ENCODE data around the gene AGPS. TPM values are rescaled to one million over a fixed set of nuclear protein-coding genes. Genes with fewer than 3 reads are reported as not detected.
A peak's percentile ranks its signal among the peaks of the same experiment; 100 is the strongest.

AGPS gene
- total RNA-seq, 2 donors from 2014 or later, result 26.2 to 27.7 TPM

GRCh38 chr2:177395351-177396065, 2.9 kb downstream of the AGPS start:
- H3K4me3 Mint-ChIP-seq, result no peak overlapping the region

GRCh38 chr2:177396703-177397460, 4.3 kb downstream of the AGPS start:
- H3K36me3 Mint-ChIP-seq (ENCODE audit: low read depth), result peaks cover 4% of the 10 kb centered on the region
- peaks cover 72% of the 10 kb centered on the region for H3K4me1 Mint-ChIP-seq
- peak overlapping the region; percentile 75 for H3K27ac Mint-ChIP-seq
- ATAC-seq (no peak), DNase-seq (no peak)
- no peaks in the 10 kb centered on the region for H3K9me3 ChIP-seq (ENCODE audit: control insufficient read depth, low read length, poor library complexity, severe bottlenecking)
- H3K27me3 Mint-ChIP-seq, result no peaks in the 10 kb centered on the region
- H3K4me3 Mint-ChIP-seq, result no peak overlapping the region

More at GRCh38 chr2:177395351-177396065, 2.9 kb downstream of the AGPS start:
- Mint-ChIP-seq H3K4me1 (peaks cover 69% of the 10 kb centered on the region), H3K36me3 (ENCODE audit: low read depth) (peaks cover 4% of the 10 kb centered on the region), H3K27me3 (no peaks in the 10 kb centered on the region), H3K27ac (peak overlapping the region; percentile 75)
- H3K9me3 ChIP-seq (ENCODE audit: control insufficient read depth, low read length, poor library complexity, severe bottlenecking), result no peaks in the 10 kb centered on the region
- DNase-seq, result no peak
- ATAC-seq, result no peak

- no peaks in the 10 kb centered on the region for H3K9me3 ChIP-seq (ENCODE audit: control insufficient read depth, low read length, poor library complexity, severe bottlenecking)
- H3K27me3 Mint-ChIP-seq, result no peaks in the 10 kb centered on the region
- ATAC-seq, result no peak
- H3K4me1 Mint-ChIP-seq, result peaks cover 75% of the 10 kb centered on the region
- H3K4me3 Mint-ChIP-seq, result no peak overlapping the region
- H3K27ac Mint-ChIP-seq, result peak overlapping the region; percentile 75
- peaks cover 4% of the 10 kb centered on the region for H3K36me3 Mint-ChIP-seq (ENCODE audit: low read depth)
- no peak for DNase-seq
These were observed 5.1 kb downstream of the AGPS start for GRCh38 chr2:177397481-177398289.

- peaks cover 6% of the 10 kb centered on the region for H3K36me3 Mint-ChIP-seq (ENCODE audit: low read depth)
- DNase-seq, result no peak
- H3K9me3 ChIP-seq (ENCODE audit: control insufficient read depth, low read length, poor library complexity, severe bottlenecking), result no peaks in the 10 kb centered on the region
- no peak overlapping the region for H3K4me3 Mint-ChIP-seq
- peaks cover 76% of the 10 kb centered on the region for H3K4me1 Mint-ChIP-seq
- no peaks in the 10 kb centered on the region for H3K27me3 Mint-ChIP-seq
- no peak for ATAC-seq
- H3K27ac Mint-ChIP-seq, result peak overlapping the region; percentile 75
These were observed 5.7 kb downstream of the AGPS start for GRCh38 chr2:177398290-177398683.

GRCh38 chr2:177398791-177399190, 6.2 kb downstream of the AGPS start:
- no peak for DNase-seq

GRCh38 chr2:177399376-177399775, 6.8 kb downstream of the AGPS start:
- Mint-ChIP-seq H3K36me3 (ENCODE audit: low read depth) (peaks cover 6% of the 10 kb centered on the region), H3K27me3 (no peaks in the 10 kb centered on the region), H3K4me1 (peaks cover 73% of the 10 kb centered on the region), H3K4me3 (no peak overlapping the region), H3K27ac (no peak overlapping the region)
- DNase-seq (no peak), ATAC-seq (no peak)
- no peaks in the 10 kb centered on the region for H3K9me3 ChIP-seq (ENCODE audit: control insufficient read depth, low read length, poor library complexity, severe bottlenecking)

More at GRCh38 chr2:177398791-177399190, 6.2 kb downstream of the AGPS start:
- Mint-ChIP-seq H3K27me3 (no peaks in the 10 kb centered on the region), H3K27ac (peak overlapping the region; percentile 75), H3K4me1 (peaks cover 73% of the 10 kb centered on the region), H3K4me3 (no peak overlapping the region), H3K36me3 (ENCODE audit: low read depth) (peaks cover 6% of the 10 kb centered on the region)
- H3K9me3 ChIP-seq (ENCODE audit: control insufficient read depth, low read length, poor library complexity, severe bottlenecking), result no peaks in the 10 kb centered on the region
- no peak for ATAC-seq

GRCh38 chr2:177400337-177400923, 7.9 kb downstream of the AGPS start:
- peaks cover 6% of the 10 kb centered on the region for H3K36me3 Mint-ChIP-seq (ENCODE audit: low read depth)
- H3K4me3 Mint-ChIP-seq, result no peak overlapping the region
- DNase-seq (no peak), ATAC-seq (no peak)
- H3K9me3 ChIP-seq (ENCODE audit: control insufficient read depth, low read length, poor library complexity, severe bottlenecking), result no peaks in the 10 kb centered on the region
- H3K27ac Mint-ChIP-seq, result no peak overlapping the region
- peaks cover 69% of the 10 kb centered on the region for H3K4me1 Mint-ChIP-seq
- H3K27me3 Mint-ChIP-seq, result no peaks in the 10 kb centered on the region

GRCh38 chr2:177402096-177402495, 9.5 kb downstream of the AGPS start:
- no peaks in the 10 kb centered on the region for H3K9me3 ChIP-seq (ENCODE audit: control insufficient read depth, low read length, poor library complexity, severe bottlenecking)
- H3K4me1 Mint-ChIP-seq, result peaks cover 71% of the 10 kb centered on the region
- ATAC-seq (no peak), DNase-seq (no peak)
- H3K27ac Mint-ChIP-seq, result no peak overlapping the region
- H3K36me3 Mint-ChIP-seq (ENCODE audit: low read depth), result peaks cover 2% of the 10 kb centered on the region
- H3K4me3 Mint-ChIP-seq, result no peak overlapping the region
- H3K27me3 Mint-ChIP-seq, result no peaks in the 10 kb centered on the region

- H3K9me3 ChIP-seq (ENCODE audit: control insufficient read depth, low read length, poor library complexity, severe bottlenecking), result no peaks in the 10 kb centered on the region
- Mint-ChIP-seq H3K36me3 (ENCODE audit: low read depth) (peaks cover 2% of the 10 kb centered on the region), H3K27me3 (no peaks in the 10 kb centered on the region), H3K27ac (no peak overlapping the region), H3K4me3 (no peak overlapping the region), H3K4me1 (peaks cover 58% of the 10 kb centered on the region)
- ATAC-seq, result no peak
- no peak for DNase-seq
These were observed 11.3 kb downstream of the AGPS start for GRCh38 chr2:177403838-177404237.

- no peak for ATAC-seq
- DNase-seq, result no peak
- no peaks in the 10 kb centered on the region for H3K9me3 ChIP-seq (ENCODE audit: control insufficient read depth, low read length, poor library complexity, severe bottlenecking)
- Mint-ChIP-seq H3K4me1 (peaks cover 54% of the 10 kb centered on the region), H3K36me3 (ENCODE audit: low read depth) (peaks cover 2% of the 10 kb centered on the region), H3K4me3 (no peak overlapping the region), H3K27ac (no peak overlapping the region), H3K27me3 (no peaks in the 10 kb centered on the region)
These were observed 11.7 kb downstream of the AGPS start for GRCh38 chr2:177404243-177404642.

- Mint-ChIP-seq H3K4me3 (peak overlapping the region; percentile 7), H3K27me3 (no peaks in the 10 kb centered on the region), H3K4me1 (peaks cover 49% of the 10 kb centered on the region), H3K36me3 (ENCODE audit: low read depth) (peaks cover 2% of the 10 kb centered on the region), H3K27ac (no peak overlapping the region)
- no peak for ATAC-seq
- no peaks in the 10 kb centered on the region for H3K9me3 ChIP-seq (ENCODE audit: control insufficient read depth, low read length, poor library complexity, severe bottlenecking)
- DNase-seq, result no peak
These were observed 12.6 kb downstream of the AGPS start for GRCh38 chr2:177405029-177405692.

GRCh38 chr2:177406182-177406581, 13.6 kb downstream of the AGPS start:
- H3K4me1 Mint-ChIP-seq, result peaks cover 47% of the 10 kb centered on the region
- H3K4me3 Mint-ChIP-seq, result no peak overlapping the region
- H3K27me3 Mint-ChIP-seq, result no peaks in the 10 kb centered on the region
- peaks cover 2% of the 10 kb centered on the region for H3K36me3 Mint-ChIP-seq (ENCODE audit: low read depth)
- ATAC-seq (no peak), DNase-seq (no peak)
- no peaks in the 10 kb centered on the region for H3K9me3 ChIP-seq (ENCODE audit: control insufficient read depth, low read length, poor library complexity, severe bottlenecking)
- H3K27ac Mint-ChIP-seq, result no peak overlapping the region
